Activated CD4-positive, alpha-beta T cell treated with anti-CD3 and anti-CD28 coated beads, Interleukin-2, amount 10 ng/mL, durations not matched to agents 7 days and 5 days (primary cell): ENCODE results near the gene SAFB2. TPM values are rescaled to one million over a fixed set of nuclear protein-coding genes. Genes with fewer than 3 reads are reported as not detected.

Experiments
- CTCF ChIA-PET: fragments of 350-600 bp; sonication (Branson Sonifier 250); formaldehyde crosslinking; loops from one replicate; lab custom pipeline; 2021; ENCODE audit warnings: antibody characterized with exemption; lab: Charles Lee
- POLR2A ChIA-PET: fragments of 350-600 bp; sonication (Branson Sonifier 250); formaldehyde crosslinking; loops from one replicate; lab custom pipeline; 2021; ENCODE audit warnings: antibody characterized with exemption; lab: Charles Lee
- DNase-seq: peaks from one replicate; pipeline ENCODE4 v3.0.0-alpha.2; 2020
- H3K27ac Mint-ChIP-seq: one replicate; pipeline ENCODE4 v1.8.0; 2021; ENCODE audit warnings: mild to moderate bottlenecking, moderate library complexity, mixed read lengths
- H3K27me3 Mint-ChIP-seq: one replicate; pipeline ENCODE4 v1.8.0; 2021; ENCODE audit warnings: mixed read lengths
- H3K36me3 Mint-ChIP-seq: one replicate; pipeline ENCODE4 v1.8.0; 2021; ENCODE audit warnings: low read depth, mixed read lengths
- H3K4me1 Mint-ChIP-seq: one replicate; pipeline ENCODE4 v1.8.0; 2021; ENCODE audit warnings: mixed read lengths
- H3K4me3 Mint-ChIP-seq: one replicate; pipeline ENCODE4 v1.8.0; 2021; ENCODE audit warnings: mild to moderate bottlenecking, moderate library complexity, mixed read lengths
- H3K9me3 Mint-ChIP-seq: one replicate; pipeline ENCODE4 v1.8.0; 2021; ENCODE audit warnings: mixed read lengths
- total RNA-seq, 2 experiments: library from RNA; stranded (reverse); gene quantifications; one replicate each; pipeline ENCODE4 v1.2.3, GENCODE V29; 2021

The SAFB2 gene
- total RNA-seq, 2 experiments from 2014 or later = 81.0 to 99.6 TPM

DNA sequence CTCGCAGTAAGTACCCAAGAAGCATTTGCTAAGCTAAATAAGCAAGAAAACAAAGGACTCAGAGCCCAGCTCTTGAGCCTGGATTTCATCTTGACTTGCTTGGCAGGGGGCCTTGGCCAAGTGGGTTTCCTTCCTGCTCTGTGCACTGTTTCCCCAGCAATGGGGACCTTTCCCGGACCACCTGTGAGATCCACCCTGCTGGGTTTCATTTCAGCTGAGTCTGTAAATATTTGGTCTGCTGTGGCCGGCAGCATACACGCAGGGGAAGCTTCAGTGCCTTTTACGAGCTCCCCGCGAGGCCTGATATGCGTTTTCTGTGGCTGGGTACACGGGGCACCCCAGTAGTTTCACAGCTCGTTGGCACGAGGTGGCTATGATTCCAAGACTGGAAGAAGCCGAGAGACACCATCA, 42.4 kb downstream of the SAFB2 start:
- Mint-ChIP-seq H3K4me1 (peaks cover 3% of the 10 kb centered on the region), H3K9me3 (no peaks in the 10 kb centered on the region)
- CTCF ChIA-PET = interaction anchor here (0.6 to 1.7 kb wide), 2 partner anchors 14 to 54 kb away, joined by 4 to 6 read pairs; no protein-coding TSS in a partner anchor

DNA sequence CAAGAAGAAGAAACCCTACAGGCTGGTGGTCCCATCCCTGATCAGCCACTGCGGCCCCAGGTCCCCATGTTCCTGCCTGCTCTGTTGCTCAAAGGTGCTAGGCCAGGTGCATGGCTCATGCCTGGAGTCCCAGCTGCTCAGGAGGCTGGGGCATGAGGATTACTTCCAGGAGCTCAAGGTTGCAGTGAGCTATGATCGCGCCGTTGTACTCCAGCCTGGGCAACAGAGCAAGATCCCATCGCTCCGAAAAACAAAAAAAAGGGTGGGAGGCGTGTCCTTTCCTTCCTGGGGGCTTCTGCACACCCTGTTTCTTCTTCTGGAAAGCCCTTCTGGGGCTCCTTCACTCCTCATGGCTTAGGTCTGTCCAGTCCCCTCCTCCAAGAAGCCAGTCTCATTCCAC, 42.9 kb downstream of the SAFB2 start:
- DNase-seq = no peak
- peaks cover 2% of the 10 kb centered on the region for H3K36me3 Mint-ChIP-seq
- POLR2A ChIA-PET = no interaction called here
- no peak overlapping the region for H3K4me3 Mint-ChIP-seq
- peaks cover 3% of the 10 kb centered on the region for H3K4me1 Mint-ChIP-seq
- no peaks in the 10 kb centered on the region for H3K27me3 Mint-ChIP-seq
- no peaks in the 10 kb centered on the region for H3K9me3 Mint-ChIP-seq
- CTCF ChIA-PET = interaction anchor here (1.7 kb wide), 1 partner anchor 15 kb away, joined by 4 read pairs; no protein-coding TSS in a partner anchor
- no peak overlapping the region for H3K27ac Mint-ChIP-seq

More for the DNA sequence above, 42.4 kb downstream of the SAFB2 start:
- H3K36me3 Mint-ChIP-seq = peaks cover 2% of the 10 kb centered on the region
- no peak overlapping the region for H3K27ac Mint-ChIP-seq
- H3K4me3 Mint-ChIP-seq = no peak overlapping the region
- DNase-seq = no peak
- POLR2A ChIA-PET = no interaction called here
- no peaks in the 10 kb centered on the region for H3K27me3 Mint-ChIP-seq

GRCh38 chr19:5579286-5579685, 43.3 kb downstream of the SAFB2 start:
- H3K27ac Mint-ChIP-seq = no peak overlapping the region
- peaks cover 2% of the 10 kb centered on the region for H3K36me3 Mint-ChIP-seq
- H3K4me1 Mint-ChIP-seq = peaks cover 3% of the 10 kb centered on the region
- no peak overlapping the region for H3K4me3 Mint-ChIP-seq
- CTCF ChIA-PET = interaction anchor here (1.7 kb wide), 1 partner anchor 15 kb away, joined by 4 read pairs; no protein-coding TSS in a partner anchor
- H3K27me3 Mint-ChIP-seq = no peaks in the 10 kb centered on the region
- no peaks in the 10 kb centered on the region for H3K9me3 Mint-ChIP-seq
- no peak for DNase-seq
- POLR2A ChIA-PET = no interaction called here

DNA sequence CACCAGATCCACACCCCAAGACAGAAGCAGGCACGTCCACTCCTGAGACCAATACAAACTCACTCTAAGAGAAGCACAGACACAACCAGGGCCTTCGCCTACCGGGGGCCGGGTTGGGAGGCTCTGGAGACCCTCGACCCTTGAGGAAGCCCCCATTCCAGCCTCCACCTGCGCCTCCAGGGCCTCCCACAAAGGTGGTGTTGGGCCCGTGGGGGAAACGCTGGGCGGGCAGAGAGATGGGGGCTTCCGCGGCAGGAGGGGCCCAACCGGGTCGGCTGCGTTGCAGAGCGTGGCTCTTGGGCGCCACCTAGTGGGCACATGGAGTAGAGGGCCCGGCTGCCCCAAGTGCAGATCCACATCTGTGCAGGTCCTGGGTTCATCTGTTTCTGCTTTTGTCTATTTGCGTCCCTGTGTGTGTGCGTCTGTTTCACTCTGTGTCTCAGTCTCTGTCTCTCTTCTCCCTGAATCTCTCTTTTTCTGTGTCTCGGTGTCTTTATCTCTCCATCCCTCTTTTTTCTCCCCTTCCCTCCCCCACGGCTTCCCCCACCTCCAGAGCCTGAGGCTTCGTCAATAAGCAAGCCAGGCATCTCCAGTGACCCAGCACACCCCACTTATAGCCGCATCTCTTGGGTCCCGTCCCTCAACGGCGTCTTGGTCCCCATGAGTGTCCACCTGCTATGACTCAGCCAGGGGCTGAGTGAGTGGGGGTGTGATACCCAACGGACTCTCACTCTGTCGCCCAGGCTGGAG, 44.3 kb downstream of the SAFB2 start:
- ChIA-PET POLR2A (no interaction called here), CTCF (interaction anchor here (0.8 kb wide), 1 partner anchor 530 kb away, joined by 3 read pairs; no protein-coding TSS in a partner anchor)
- Mint-ChIP-seq H3K27ac (no peak overlapping the region), H3K9me3 (no peaks in the 10 kb centered on the region), H3K4me3 (no peak overlapping the region), H3K4me1 (peaks cover 3% of the 10 kb centered on the region), H3K27me3 (no peaks in the 10 kb centered on the region), H3K36me3 (peaks cover 2% of the 10 kb centered on the region)
- peak; percentile 72 for DNase-seq

GRCh38 chr19:5575590-5575989, 47.0 kb downstream of the SAFB2 start:
- CTCF ChIA-PET = no interaction called here
- POLR2A ChIA-PET = no interaction called here
- H3K9me3 Mint-ChIP-seq = no peaks in the 10 kb centered on the region

DNA sequence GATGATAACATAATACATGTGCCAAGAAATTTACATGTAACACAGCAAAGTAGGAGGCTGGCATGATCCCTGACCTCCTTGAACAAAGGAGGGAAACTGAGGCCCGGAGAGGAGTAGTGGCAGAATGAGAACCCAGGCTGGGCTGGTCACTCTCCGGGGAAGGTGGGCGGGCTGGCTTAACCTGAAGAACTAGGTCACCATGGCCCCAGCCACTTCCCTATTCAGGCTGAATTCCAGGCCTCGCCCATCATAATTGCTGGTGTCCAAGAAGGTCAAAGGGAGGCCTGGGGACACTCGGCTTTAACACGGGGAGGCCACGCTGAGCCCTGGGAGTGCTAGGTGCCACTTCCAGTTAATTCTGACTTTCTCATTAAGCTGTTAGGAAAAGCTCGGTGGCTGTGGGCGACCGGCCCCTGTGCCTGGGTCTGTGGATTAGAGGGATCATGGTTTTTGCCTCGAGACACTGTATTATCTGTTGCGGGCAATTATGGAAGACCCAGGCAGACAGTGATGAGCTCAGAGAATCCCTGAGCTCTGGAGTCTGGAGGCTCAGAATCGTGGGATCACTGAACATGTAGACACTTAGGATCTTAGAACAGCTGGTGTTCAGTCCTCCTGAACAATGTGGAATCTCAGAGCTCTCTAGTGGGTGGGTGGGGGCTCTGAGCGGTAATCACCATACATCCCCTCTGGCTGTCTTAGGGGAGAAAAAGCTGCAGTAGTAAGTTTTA, 49.9 kb downstream of the SAFB2 start:
- ChIA-PET CTCF (no interaction called here), POLR2A (no interaction called here)
- no peaks in the 10 kb centered on the region for H3K4me1 Mint-ChIP-seq
- H3K27me3 Mint-ChIP-seq = peaks cover 4% of the 10 kb centered on the region
- no peak for DNase-seq
- H3K4me3 Mint-ChIP-seq = no peak overlapping the region
- H3K36me3 Mint-ChIP-seq = no peaks in the 10 kb centered on the region
- no peak overlapping the region for H3K27ac Mint-ChIP-seq
- no peaks in the 10 kb centered on the region for H3K9me3 Mint-ChIP-seq

More at GRCh38 chr19:5575590-5575989, 47.0 kb downstream of the SAFB2 start:
- Mint-ChIP-seq H3K4me3 (no peak overlapping the region), H3K27me3 (no peaks in the 10 kb centered on the region), H3K4me1 (peaks cover 3% of the 10 kb centered on the region), H3K36me3 (no peaks in the 10 kb centered on the region), H3K27ac (no peak overlapping the region)
- no peak for DNase-seq

DNA sequence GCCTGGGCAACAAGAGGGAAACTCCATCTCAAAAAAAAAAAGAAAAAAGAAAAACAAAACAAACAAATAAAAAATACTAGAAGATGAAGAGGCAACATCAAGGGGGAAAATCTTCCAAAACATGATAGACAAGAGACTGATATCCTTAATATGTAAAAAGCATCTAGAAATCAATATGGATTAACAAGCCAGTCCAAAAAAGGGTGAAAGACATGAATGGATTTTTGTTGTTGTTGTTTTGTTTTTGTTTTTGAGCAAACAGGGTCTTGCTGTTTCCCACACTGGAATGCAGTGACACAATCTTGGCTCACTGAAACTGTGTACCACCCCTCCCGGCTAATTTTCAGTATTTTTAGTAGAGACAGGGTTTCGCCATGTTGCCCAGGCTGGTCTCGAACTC, 50.8 kb downstream of the SAFB2 start:
- Mint-ChIP-seq H3K4me1 (no peaks in the 10 kb centered on the region), H3K36me3 (no peaks in the 10 kb centered on the region), H3K27me3 (peaks cover 4% of the 10 kb centered on the region), H3K27ac (no peak overlapping the region), H3K4me3 (no peak overlapping the region), H3K9me3 (no peaks in the 10 kb centered on the region)
- POLR2A ChIA-PET = no interaction called here
- no peak for DNase-seq
- CTCF ChIA-PET = interaction anchor here (0.6 kb wide), 1 partner anchor 61 kb away, joined by 3 read pairs; no protein-coding TSS in a partner anchor

DNA sequence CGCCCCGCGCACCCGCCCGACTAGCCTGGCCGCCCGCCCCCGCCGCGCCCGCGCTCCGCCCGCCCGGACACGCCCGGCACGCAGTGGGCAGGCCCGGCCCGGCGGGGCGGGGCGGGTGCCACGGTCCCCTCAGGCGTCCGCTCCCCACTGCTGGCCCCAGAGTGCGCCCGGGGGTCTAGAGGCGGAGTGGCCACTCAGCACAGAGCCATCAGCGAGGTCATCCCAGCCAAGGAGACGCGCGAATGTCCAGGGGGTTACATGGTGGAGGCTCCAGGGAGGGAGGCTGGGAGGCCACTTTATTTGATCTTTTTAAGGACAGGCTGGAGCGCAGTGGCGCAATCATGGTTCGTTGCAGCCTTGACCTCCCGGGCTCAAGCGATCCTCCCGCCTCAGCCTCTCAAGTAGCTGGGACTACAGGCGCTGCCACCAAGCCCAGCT, 54.6 kb downstream of the SAFB2 start:
- Mint-ChIP-seq H3K4me1 (no peaks in the 10 kb centered on the region), H3K27me3 (peaks cover 7% of the 10 kb centered on the region), H3K4me3 (no peak overlapping the region), H3K36me3 (no peaks in the 10 kb centered on the region), H3K27ac (no peak overlapping the region), H3K9me3 (no peaks in the 10 kb centered on the region)
- DNase-seq = no peak
- POLR2A ChIA-PET = no interaction called here
- CTCF ChIA-PET = no interaction called here

DNA sequence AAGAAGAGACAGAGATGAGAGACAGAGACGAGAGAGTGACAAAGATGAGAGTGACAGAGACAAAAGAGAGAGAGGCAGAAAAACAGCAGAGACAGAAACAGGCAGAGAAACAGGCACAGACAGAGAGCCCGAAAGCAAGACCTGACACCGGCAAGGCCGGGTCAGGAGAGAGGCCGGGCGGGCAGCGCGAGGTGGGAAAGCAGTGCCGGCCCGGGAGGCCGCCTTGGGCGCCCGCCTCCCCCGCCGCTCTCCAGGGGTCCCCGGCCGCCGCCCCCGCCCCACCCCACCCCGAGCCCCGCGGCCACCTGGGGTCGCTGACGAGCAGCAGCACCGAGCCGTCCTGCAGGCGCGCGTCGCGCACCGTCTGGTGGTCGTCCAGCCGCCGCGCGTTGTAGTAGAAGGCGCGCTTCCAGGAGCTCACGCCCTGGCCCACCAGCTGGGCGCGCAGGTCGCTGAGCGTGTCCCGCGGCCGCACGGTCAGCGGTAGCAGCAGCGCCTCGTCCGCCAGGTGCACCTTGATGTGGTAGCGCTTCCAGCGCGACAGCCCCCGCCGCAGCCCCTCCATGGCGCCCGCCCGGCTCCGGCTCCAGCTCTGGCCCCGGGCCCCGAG, 55.1 kb downstream of the SAFB2 start, which contains the start of gene TINCR:
Gene TINCR (minus strand): TSS at position 594 of the 610 bp plus-strand sequence.
- no peak within 1 kb of the TSS for H3K4me3 Mint-ChIP-seq
- peaks cover 7% of the 10 kb centered on the region for H3K27me3 Mint-ChIP-seq
- no peaks in the 10 kb centered on the region for H3K4me1 Mint-ChIP-seq
- no peaks in the 10 kb centered on the region for H3K36me3 Mint-ChIP-seq
- DNase-seq = no peak
- CTCF ChIA-PET = no interaction called here
- POLR2A ChIA-PET = no interaction called here
- no peaks in the 10 kb centered on the region for H3K9me3 Mint-ChIP-seq
- no peak within 1 kb of the TSS for H3K27ac Mint-ChIP-seq

- Mint-ChIP-seq H3K27ac (no peak overlapping the region), H3K27me3 (peaks cover 7% of the 10 kb centered on the region), H3K9me3 (peaks cover 13% of the 10 kb centered on the region), H3K4me1 (no peaks in the 10 kb centered on the region), H3K4me3 (no peak overlapping the region), H3K36me3 (no peaks in the 10 kb centered on the region)
- ChIA-PET POLR2A (no interaction called here), CTCF (interaction anchor here (1.3 kb wide), 1 partner anchor 17 kb away, joined by 3 read pairs; no protein-coding TSS in a partner anchor)
- DNase-seq = no peak
Measured at GRCh38 chr19:5564930-5565329, 57.6 kb downstream of the SAFB2 start.

DNA sequence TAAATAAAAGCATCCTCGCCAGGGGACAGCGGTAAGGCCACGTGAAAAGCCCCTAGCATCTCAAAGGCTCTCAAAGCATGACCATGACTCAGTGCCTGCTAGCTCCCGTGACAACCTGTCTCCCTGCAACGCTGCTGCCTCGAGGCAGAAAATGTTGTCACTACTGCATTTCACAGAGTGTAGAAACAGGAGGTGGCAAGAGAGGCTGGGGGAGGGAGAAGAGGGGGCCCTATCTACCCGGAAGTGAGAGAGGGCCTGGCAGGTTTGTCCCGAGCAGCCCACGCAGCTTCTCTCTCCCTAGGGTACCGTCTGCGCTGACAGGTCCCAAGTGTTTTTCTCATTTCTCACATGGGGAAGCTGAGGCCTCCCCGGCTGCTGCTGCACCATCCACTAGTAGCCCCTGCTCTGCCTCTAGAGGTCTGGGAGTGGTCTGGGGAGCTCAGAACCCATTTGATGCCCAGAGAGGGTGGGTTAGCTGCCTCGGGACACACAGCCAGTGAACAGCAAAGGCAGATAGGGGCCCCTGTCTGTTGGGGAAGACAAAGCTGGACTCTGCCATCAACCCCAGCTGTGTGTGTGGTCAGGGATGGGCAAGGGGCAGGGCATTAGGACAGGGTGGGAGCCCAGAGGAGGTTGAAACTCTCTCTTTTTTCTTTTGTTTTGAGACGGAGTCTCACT, 58.5 kb downstream of the SAFB2 start:
- DNase-seq = no peak
- ChIA-PET CTCF (interaction anchor here (1.3 kb wide), 1 partner anchor 16 kb away, joined by 3 read pairs; no protein-coding TSS in a partner anchor), POLR2A (no interaction called here)
- Mint-ChIP-seq H3K27ac (no peak overlapping the region), H3K9me3 (peaks cover 13% of the 10 kb centered on the region), H3K36me3 (no peaks in the 10 kb centered on the region), H3K27me3 (peaks cover 7% of the 10 kb centered on the region), H3K4me3 (no peak overlapping the region), H3K4me1 (no peaks in the 10 kb centered on the region)

GRCh38 chr19:5563008-5563431, 59.6 kb downstream of the SAFB2 start:
- Mint-ChIP-seq H3K27me3 (peaks cover 4% of the 10 kb centered on the region), H3K4me3 (no peak overlapping the region), H3K9me3 (peaks cover 13% of the 10 kb centered on the region), H3K36me3 (no peaks in the 10 kb centered on the region), H3K27ac (no peak overlapping the region), H3K4me1 (no peaks in the 10 kb centered on the region)
- no peak for DNase-seq
- POLR2A ChIA-PET = no interaction called here
- CTCF ChIA-PET = no interaction called here
